Thyroid gland (tissue), 4 donors: ENCODE results near the gene IDH3G.

Experiments
- POLR2A ChIP-seq, 2 donors: fragments of 450-650 bp; IDR thresholded peaks; one replicate each; pipeline ENCODE4 v1.6.1; 2017; ENCODE audit warnings: antibody characterized with exemption in 2 of 2, mild to moderate bottlenecking in 2 of 2, moderate library complexity in 1 of 2
- TF ChIP-seq, protein P1 (sequence below), 6 experiments: fragments of 200-600 bp in 3 of 6; fragments of 450-650 bp in 3 of 6; sonication (generic) in 3 of 6; IDR thresholded peaks; one replicate each; pipeline ENCODE4 v1.5.1; 2016 to 2019; ENCODE audit warnings: antibody characterized with exemption in 6 of 6, mild to moderate bottlenecking in 2 of 6, inconsistent platforms in 1 of 6, moderate library complexity in 1 of 6

DNA sequence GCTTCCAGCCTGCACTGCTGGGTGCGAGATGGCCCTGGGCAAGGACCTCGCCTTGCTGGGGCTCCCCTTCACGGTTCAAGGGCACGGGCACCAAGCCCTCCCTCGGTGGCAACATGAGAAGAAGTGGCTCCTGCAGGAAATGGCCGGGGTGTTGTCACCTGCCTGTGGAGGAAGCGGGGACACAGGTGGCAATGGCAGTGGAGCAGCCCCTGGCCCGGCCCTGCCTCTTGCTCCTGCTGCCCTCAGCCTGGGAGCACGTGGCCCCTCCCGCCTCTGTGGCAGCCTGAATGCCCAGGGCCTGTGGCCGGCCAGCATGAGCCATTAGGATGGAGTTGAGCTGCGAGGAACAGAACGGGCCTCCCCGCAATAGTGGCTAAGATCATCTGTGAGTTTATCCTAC, 52.7 kb downstream of the IDH3G start:
- TF ChIP-seq POLR2A (IDR thresholded peaks at IDR 0.05) = no peak
- TF ChIP-seq, protein P1, sequence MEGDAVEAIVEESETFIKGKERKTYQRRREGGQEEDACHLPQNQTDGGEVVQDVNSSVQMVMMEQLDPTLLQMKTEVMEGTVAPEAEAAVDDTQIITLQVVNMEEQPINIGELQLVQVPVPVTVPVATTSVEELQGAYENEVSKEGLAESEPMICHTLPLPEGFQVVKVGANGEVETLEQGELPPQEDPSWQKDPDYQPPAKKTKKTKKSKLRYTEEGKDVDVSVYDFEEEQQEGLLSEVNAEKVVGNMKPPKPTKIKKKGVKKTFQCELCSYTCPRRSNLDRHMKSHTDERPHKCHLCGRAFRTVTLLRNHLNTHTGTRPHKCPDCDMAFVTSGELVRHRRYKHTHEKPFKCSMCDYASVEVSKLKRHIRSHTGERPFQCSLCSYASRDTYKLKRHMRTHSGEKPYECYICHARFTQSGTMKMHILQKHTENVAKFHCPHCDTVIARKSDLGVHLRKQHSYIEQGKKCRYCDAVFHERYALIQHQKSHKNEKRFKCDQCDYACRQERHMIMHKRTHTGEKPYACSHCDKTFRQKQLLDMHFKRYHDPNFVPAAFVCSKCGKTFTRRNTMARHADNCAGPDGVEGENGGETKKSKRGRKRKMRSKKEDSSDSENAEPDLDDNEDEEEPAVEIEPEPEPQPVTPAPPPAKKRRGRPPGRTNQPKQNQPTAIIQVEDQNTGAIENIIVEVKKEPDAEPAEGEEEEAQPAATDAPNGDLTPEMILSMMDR (IDR thresholded peaks at IDR 0.05) = no peak
